Ascending aorta (tissue), 2 donors: ENCODE results near the gene AOPEP. TPM values are rescaled to one million over a fixed set of nuclear protein-coding genes. Genes with fewer than 3 reads are reported as not detected.

Experiments
- DNase-seq, 2 donors: peaks; one replicate each; pipeline ENCODE4 v3.0.0-alpha.2; 2019; ENCODE audit warnings: low spot score in 2 of 2
- H3K27ac ChIP-seq, 2 donors: fragments of 200-600 bp; sonication (generic); one replicate each; pipeline ENCODE4 v1.5.1; 2016 to 2017; ENCODE audit warnings: mild to moderate bottlenecking in 1 of 2
- H3K27me3 ChIP-seq: fragments of 200-600 bp; sonication (generic); one replicate; pipeline ENCODE4 v1.5.1; 2017
- H3K36me3 ChIP-seq, 2 donors: fragments of 200-600 bp; sonication (generic); one replicate each; pipeline ENCODE4 v1.5.1; 2016
- H3K4me1 ChIP-seq, 2 donors: fragments of 200-600 bp; sonication (generic); one replicate each; pipeline ENCODE4 v1.5.1; 2016 to 2017; ENCODE audit warnings: mild to moderate bottlenecking in 1 of 2
- H3K4me3 ChIP-seq, 2 donors: fragments of 200-600 bp; sonication (generic); one replicate each; pipeline ENCODE4 v1.5.1; 2016 to 2017; ENCODE audit warnings: mild to moderate bottlenecking in 1 of 2
- H3K9me3 ChIP-seq, 2 donors: fragments of 200-600 bp; sonication (generic); one replicate each; pipeline ENCODE4 v1.5.1; 2016
- CTCF ChIP-seq, 3 experiments: fragments of 200-600 bp in 2 of 3; fragments of 450-650 bp in 1 of 3; sonication (generic) in 2 of 3; IDR thresholded peaks; one replicate each; pipeline ENCODE4 v1.5.1; 2016 to 2019; ENCODE audit warnings: antibody characterized with exemption in 3 of 3, mild to moderate bottlenecking in 1 of 3, moderate library complexity in 1 of 3
- intact Hi-C: fragments of 100-400 bp; cut with DNase I; formaldehyde crosslinking; loops from one replicate; pipeline ENCODE4 v1.15.1; 2023
- total RNA-seq: library from RNA; depleted of rRNA; stranded (reverse); fragments of >200 nt; gene quantifications from one replicate; pipeline ENCODE4 v1.1.0, GENCODE V29; 2016

AOPEP gene
- total RNA-seq, 1 donor from 2014 or later: 333 TPM

GRCh38 chr9:95005278-95006143 is 279.0 kb downstream of the AOPEP start:
- H3K4me1 ChIP-seq: peaks cover 0 to 19% of the 10 kb centered on the region in 2 donors
- intact Hi-C loops: loop anchor here (2.0 to 10.0 kb wide), 8 partner anchors 19 to 278 kb away; partner anchors contain the start of gene AOPEP

GRCh38 chr9:95007226-95007869 is 280.8 kb downstream of the AOPEP start:
- no peak for DNase-seq
- intact Hi-C loops: loop anchor here (2.0 to 10.0 kb wide), 8 partner anchors 17 to 280 kb away; partner anchors contain the start of gene AOPEP
- peak overlapping the region; percentile 99 to 100 for H3K27ac ChIP-seq

More at GRCh38 chr9:95005278-95006143, 279.0 kb downstream of the AOPEP start:
- peaks cover 9 to 18% of the 10 kb centered on the region in 2 donors for H3K36me3 ChIP-seq
- H3K27me3 ChIP-seq: no peaks in the 10 kb centered on the region
- TF ChIP-seq CTCF (IDR thresholded peaks at IDR 0.05): no peak
- H3K27ac ChIP-seq: peak overlapping the region; percentile 99 to 100
- peak overlapping the region; percentile 81 to 83 for H3K4me3 ChIP-seq
- no peak for DNase-seq
- no peaks in the 10 kb centered on the region for H3K9me3 ChIP-seq

GRCh38 chr9:95008151-95008771 is 281.8 kb downstream of the AOPEP start:
- Histone ChIP-seq H3K27me3 (no peaks in the 10 kb centered on the region), H3K4me3 (peak overlapping the region; percentile 81 to 83), H3K27ac (peak overlapping the region; percentile 99 to 100), H3K9me3 (no peaks in the 10 kb centered on the region), H3K4me1 (peaks cover 0 to 18% of the 10 kb centered on the region in 2 donors), H3K36me3 (peaks cover 9 to 18% of the 10 kb centered on the region in 2 donors)
- no peak for TF ChIP-seq CTCF (IDR thresholded peaks at IDR 0.05)
- DNase-seq: no peak
- intact Hi-C loops: loop anchor here (5.0 to 10.0 kb wide), 5 partner anchors 39 to 281 kb away; partner anchors contain the start of gene AOPEP

More at GRCh38 chr9:95007226-95007869, 280.8 kb downstream of the AOPEP start:
- Histone ChIP-seq H3K4me3 (peak overlapping the region; percentile 81 to 83), H3K9me3 (no peaks in the 10 kb centered on the region), H3K27me3 (no peaks in the 10 kb centered on the region), H3K4me1 (peaks cover 0 to 20% of the 10 kb centered on the region in 2 donors), H3K36me3 (peaks cover 9 to 18% of the 10 kb centered on the region in 2 donors)
- TF ChIP-seq CTCF (IDR thresholded peaks at IDR 0.05): no peak

GRCh38 chr9:95009459-95009858 is 283.0 kb downstream of the AOPEP start:
- H3K4me3 ChIP-seq: peak overlapping the region; percentile 81 to 83
- peaks cover 9 to 18% of the 10 kb centered on the region in 2 donors for H3K36me3 ChIP-seq
- H3K27me3 ChIP-seq: no peaks in the 10 kb centered on the region
- intact Hi-C loops: loop anchor here (5.0 to 10.0 kb wide), 5 partner anchors 38 to 282 kb away; partner anchors contain the start of gene AOPEP
- H3K27ac ChIP-seq: peak overlapping the region; percentile 99 to 100
- no peak for TF ChIP-seq CTCF (IDR thresholded peaks at IDR 0.05)
- no peak for DNase-seq
- peaks cover 4 to 28% of the 10 kb centered on the region in 2 donors for H3K4me1 ChIP-seq
- no peaks in the 10 kb centered on the region for H3K9me3 ChIP-seq

- DNase-seq: no peak
- Histone ChIP-seq H3K27ac (peak overlapping the region; percentile 99 to 100), H3K36me3 (peaks cover 13 to 23% of the 10 kb centered on the region in 2 donors), H3K4me1 (peaks cover 9 to 37% of the 10 kb centered on the region in 2 donors), H3K27me3 (no peaks in the 10 kb centered on the region), H3K9me3 (no peaks in the 10 kb centered on the region), H3K4me3 (peak overlapping the region; percentile 18 to 83)
- intact Hi-C loops: no loop called here
- no peak for TF ChIP-seq CTCF (IDR thresholded peaks at IDR 0.05)
Measured at GRCh38 chr9:95010431-95010838, 283.9 kb downstream of the AOPEP start.
